IMR-90 (cell line): Measurements from ENCODE around the gene C3orf70. TPM values are rescaled to one million over a fixed set of nuclear protein-coding genes. Genes with fewer than 3 reads are reported as not detected.

Experiments
- ATAC-seq: fragments of 200-7000 bp; cut with Tn5 transposase; 2 replicates; pipeline ENCODE4 v1.9.1; 2020; ENCODE audit warnings: low read depth, mild to moderate bottlenecking, moderate library complexity
- BruUV-seq: library from RNA; stranded (reverse); fragments of 400-500 nt; replicated peaks from 2 replicates; lab custom pipeline; 2021; lab: Mats Ljungman, UMichigan
- CTCF ChIA-PET: fragments of 300-600 bp; formaldehyde crosslinking; extraction: SDS; loops from one replicate; lab custom pipeline; 2021; ENCODE audit warnings: antibody characterized with exemption; lab: Yijun Ruan, JAX
- POLR2A ChIA-PET: fragments of 300-600 bp; sonication (Branson Sonifier 250); formaldehyde crosslinking; loops from one replicate; lab custom pipeline; 2022; ENCODE audit warnings: antibody characterized with exemption; ENCODE audit not compliant: unreplicated experiment; lab: Charles Lee
- DNase-seq: peaks from one replicate; pipeline ENCODE4 v3.0.0; 2013
- H2AFZ ChIP-seq: replicated peaks from 2 replicates; pipeline ENCODE3; 2013; ENCODE audit warnings: low read length, mild to moderate bottlenecking; ENCODE audit not compliant: poor library complexity
- H2AK5ac ChIP-seq: 2 replicates; pipeline ENCODE4 v1.6.1; 2013; ENCODE audit warnings: low read depth, low read length, inconsistent platforms
- H2AK9ac ChIP-seq: replicated peaks from 2 replicates; pipeline ENCODE3; 2013; ENCODE audit warnings: mild to moderate bottlenecking, low read depth, low read length, moderate library complexity; ENCODE audit not compliant: poor library complexity
- H2BK120ac ChIP-seq: 2 replicates; pipeline ENCODE4 v1.6.1; 2013; ENCODE audit warnings: low read depth, low read length, inconsistent platforms
- H2BK15ac ChIP-seq: 3 replicates; pipeline ENCODE4 v1.6.1; 2013; ENCODE audit warnings: low read depth, low read length, inconsistent platforms
- H2BK20ac ChIP-seq: 2 replicates; pipeline ENCODE4 v1.6.1; 2013; ENCODE audit warnings: low read depth, mild to moderate bottlenecking, inconsistent platforms, low read length, moderate library complexity
- H2BK5ac ChIP-seq: 2 replicates; pipeline ENCODE4 v1.6.1; 2013; ENCODE audit warnings: mild to moderate bottlenecking, low read depth, low read length, inconsistent platforms; ENCODE audit not compliant: poor library complexity, severe bottlenecking
- H3K14ac ChIP-seq: replicated peaks from 2 replicates; pipeline ENCODE4 v1.6.1; 2013; ENCODE audit warnings: low read depth, low read length, inconsistent platforms
- H3K18ac ChIP-seq: 2 replicates; pipeline ENCODE4 v1.6.1; 2013; ENCODE audit warnings: low read depth, low read length, control low read depth
- H3K23ac ChIP-seq: 2 replicates; pipeline ENCODE4 v1.6.1; 2013; ENCODE audit warnings: low read depth, low read length, inconsistent platforms
- H3K27ac ChIP-seq: 2 replicates; pipeline ENCODE4 v1.5.1; 2013; ENCODE audit warnings: mild to moderate bottlenecking, control low read depth, low read length; ENCODE audit not compliant: insufficient read depth
- H3K27me3 ChIP-seq: 2 replicates; pipeline ENCODE4 v1.6.1; 2013; ENCODE audit warnings: low read length; ENCODE audit not compliant: control insufficient read depth, insufficient read depth
- H3K36me3 ChIP-seq: 2 replicates; pipeline ENCODE4 v1.6.1; 2013; ENCODE audit warnings: low read length, mixed read lengths; ENCODE audit not compliant: control insufficient read depth, insufficient read depth
- H3K4ac ChIP-seq: 2 replicates; pipeline ENCODE4 v1.6.1; 2013; ENCODE audit warnings: low read depth, low read length, inconsistent platforms
- H3K4me1 ChIP-seq: 2 replicates; pipeline ENCODE4 v1.6.1; 2013; ENCODE audit warnings: low read length, mixed read lengths; ENCODE audit not compliant: control insufficient read depth, insufficient read depth
- H3K4me2 ChIP-seq: 2 replicates; pipeline ENCODE4 v1.6.1; 2013; ENCODE audit warnings: low read depth, mild to moderate bottlenecking, control low read depth, low read length, moderate library complexity
- H3K4me3 ChIP-seq: 2 replicates; pipeline ENCODE4 v1.5.1; 2013; ENCODE audit warnings: low read depth, mild to moderate bottlenecking, control low read depth, low read length, moderate library complexity; ENCODE audit not compliant: insufficient read depth
- H3K56ac ChIP-seq: 2 replicates; pipeline ENCODE4 v1.6.1; 2013; ENCODE audit warnings: low read length, inconsistent platforms; ENCODE audit not compliant: insufficient read depth; ENCODE audit errors: extremely low read depth
- H3K79me1 ChIP-seq, 2 experiments: 2 replicates each; pipeline ENCODE4 v1.6.1; 2013; ENCODE audit warnings: low read length in 2 of 2, inconsistent platforms in 1 of 2, low read depth in 1 of 2
- H3K9ac ChIP-seq: 2 replicates; pipeline ENCODE4 v1.6.1; 2013; ENCODE audit warnings: low read depth, low read length, control low read depth
- H3K9me1 ChIP-seq: 2 replicates; pipeline ENCODE4 v1.6.1; 2013; ENCODE audit warnings: low read length, inconsistent platforms; ENCODE audit not compliant: insufficient read depth
- H3K9me3 ChIP-seq: 2 replicates; pipeline ENCODE4 v1.6.1; 2013; ENCODE audit warnings: low read length; ENCODE audit not compliant: control insufficient read depth, insufficient read depth
- H4K20me1 ChIP-seq: 2 replicates; pipeline ENCODE4 v1.6.1; 2013; ENCODE audit warnings: low read length, inconsistent platforms; ENCODE audit not compliant: insufficient read depth
- H4K5ac ChIP-seq: 2 replicates; pipeline ENCODE4 v1.6.1; 2013; ENCODE audit warnings: mild to moderate bottlenecking, low read depth, low read length, control low read depth
- H4K8ac ChIP-seq, 2 experiments: 2 replicates each; pipeline ENCODE4 v1.6.1; 2013; ENCODE audit warnings: low read depth in 2 of 2, low read length in 2 of 2, control low read depth in 1 of 2, inconsistent platforms in 1 of 2
- H4K91ac ChIP-seq: 2 replicates; pipeline ENCODE4 v1.6.1; 2013; ENCODE audit warnings: low read depth, low read length, inconsistent platforms; ENCODE audit not compliant: insufficient read depth
- BHLHE40 ChIP-seq: fragments of 150-350 bp; IDR thresholded peaks from 2 replicates; pipeline ENCODE4 v1.6.1; 2016; ENCODE audit warnings: mild to moderate bottlenecking, low read depth, low read length
- CHD1 ChIP-seq: IDR thresholded peaks from 2 replicates; pipeline ENCODE4 v1.6.1; 2012; ENCODE audit warnings: low read depth, low read length, improper control_type of control experiment
- FOS ChIP-seq: fragments of 150-350 bp; IDR thresholded peaks from 2 replicates; pipeline ENCODE4 v1.6.1; 2016; ENCODE audit warnings: low read depth, low read length
- MAFK ChIP-seq: IDR thresholded peaks from 2 replicates; pipeline ENCODE4 v1.6.1; 2012; ENCODE audit warnings: low read depth, low read length, improper control_type of control experiment
- MAZ ChIP-seq: IDR thresholded peaks from 2 replicates; pipeline ENCODE4 v1.6.1; 2012; ENCODE audit warnings: low read depth, mild to moderate bottlenecking, low read length, improper control_type of control experiment, moderate library complexity, borderline replicate concordance
- MXI1 ChIP-seq: IDR thresholded peaks from 2 replicates; pipeline ENCODE4 v1.6.1; 2012; ENCODE audit warnings: low read depth, mild to moderate bottlenecking, low read length, moderate library complexity, borderline replicate concordance
- NFE2L2 ChIP-seq: fragments of 150-350 bp; IDR thresholded peaks from 2 replicates; pipeline ENCODE4 v1.6.1; 2016; ENCODE audit warnings: low read depth, mild to moderate bottlenecking, low read length
- POLR2A ChIP-seq: IDR thresholded peaks from 2 replicates; pipeline ENCODE4 v1.6.1; 2012; ENCODE audit warnings: mild to moderate bottlenecking, low read depth, low read length
- RAD21 ChIP-seq: IDR thresholded peaks from 2 replicates; pipeline ENCODE4 v1.6.1; 2012; ENCODE audit warnings: low read length, improper control_type of control experiment
- RCOR1 ChIP-seq: IDR thresholded peaks from 2 replicates; pipeline ENCODE4 v1.6.1; 2012; ENCODE audit warnings: mild to moderate bottlenecking, low read length, improper control_type of control experiment; ENCODE audit not compliant: insufficient replicate concordance
- RFX5 ChIP-seq: IDR thresholded peaks from 2 replicates; pipeline ENCODE4 v1.8.0; 2012; ENCODE audit warnings: low read depth, mild to moderate bottlenecking, low read length, moderate library complexity
- WGBS, 2 experiments: methylation state at CpG; one replicate each; pipeline versions ENCODE4 v1.1.5 to v1.1.7; 2013; ENCODE audit warnings: missing lambda C conversion rate in 2 of 2; ENCODE audit not compliant: insufficient read length in 1 of 2; ENCODE audit errors: extremely low coverage in 2 of 2; 5-methylcytosine and 5-hydroxymethylcytosine counted together
- dilution Hi-C: fragments of 300-500 bp; cut with HindIII; formaldehyde crosslinking; loops from one replicate; pipeline ENCODE4 v1.14.3; 2018; ENCODE audit warnings: low sequenced_read_pairs; ENCODE audit not compliant: unreplicated experiment
- in situ Hi-C: fragments of 300-500 bp; cut with MboI; formaldehyde crosslinking; loops from 3 replicates; pipeline ENCODE4 v1.14.3; 2019; ENCODE audit warnings: low sequenced_read_pairs, inconsistent platforms, mixed read lengths
- intact Hi-C: fragments of 100-400 bp; cut with micrococcal nuclease; formaldehyde crosslinking; loops from 2 replicates; pipeline ENCODE4 v1.10.0; 2022
- polyA plus RNA-seq, 3 experiments: library from polyadenylated mRNA; depleted of rRNA; stranded (reverse); fragments of >200 nt; gene quantifications; 2 replicates each; pipeline ENCODE4 v1.2.3, GENCODE V29; 2012; ENCODE audit warnings: low replicate concordance in 1 of 3
- total RNA-seq: library from RNA; depleted of rRNA; stranded (reverse); fragments of >200 nt; gene quantifications from 2 replicates; pipeline ENCODE4 v1.2.3, GENCODE V29; 2012
- TF ChIP-seq, protein P1 (sequence below): fragments of 150-350 bp; IDR thresholded peaks from 2 replicates; pipeline ENCODE4 v1.6.1; 2017; ENCODE audit warnings: mild to moderate bottlenecking, antibody characterized with exemption, low read length, low read depth
- TF ChIP-seq, protein P2 (sequence below): conservative IDR thresholded peaks from 2 replicates; pipeline ENCODE4 v1.5.1; 2012; ENCODE audit warnings: mild to moderate bottlenecking, low read depth, low read length, improper control_type of control experiment
- TF ChIP-seq, protein P3 (sequence below): fragments of 150-350 bp; IDR thresholded peaks from 2 replicates; pipeline ENCODE4 v1.6.1; 2016; ENCODE audit warnings: low read depth, mild to moderate bottlenecking, low read length, moderate library complexity, borderline replicate concordance

Gene C3orf70
- total and polyA plus RNA-seq, 2 of the 4 experiments (the other 2 are of a cell fraction): 0.96 to 1.8 TPM

DNA sequence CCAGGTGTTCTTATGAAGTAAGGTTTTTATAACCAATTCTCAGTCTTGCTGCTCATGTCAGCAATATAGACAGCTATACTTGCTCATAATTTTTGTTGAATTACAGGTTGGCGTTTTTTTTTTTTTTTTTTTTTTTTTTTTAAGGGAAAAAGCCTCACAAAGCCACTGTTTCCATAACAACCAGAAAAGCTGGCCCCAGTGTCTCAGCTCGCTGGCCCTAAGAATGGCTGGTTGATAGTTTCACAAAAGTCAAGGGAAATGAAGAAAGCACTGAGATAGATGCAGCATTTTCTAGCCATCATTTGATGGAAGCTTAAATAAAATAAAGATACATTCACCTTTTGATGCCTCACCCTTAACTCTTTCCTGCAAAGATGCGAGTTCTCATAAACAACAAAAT is 121.9 kb downstream of the C3orf70 start:
- ChIA-PET CTCF (interaction anchor here (0.6 kb wide), 2 partner anchors 43 to 69 kb away, joined by 3 to 4 read pairs; no protein-coding TSS in a partner anchor), POLR2A (no interaction called here)
- TF ChIP-seq FOS (no peak), MXI1 (no peak), RFX5 (no peak), NFE2L2 (no peak), MAZ (no peak), RAD21 (no peak), RCOR1 (no peak), BHLHE40 (no peak), CHD1 (no peak), MAFK (no peak), POLR2A (no peak)
- TF ChIP-seq, protein P1, sequence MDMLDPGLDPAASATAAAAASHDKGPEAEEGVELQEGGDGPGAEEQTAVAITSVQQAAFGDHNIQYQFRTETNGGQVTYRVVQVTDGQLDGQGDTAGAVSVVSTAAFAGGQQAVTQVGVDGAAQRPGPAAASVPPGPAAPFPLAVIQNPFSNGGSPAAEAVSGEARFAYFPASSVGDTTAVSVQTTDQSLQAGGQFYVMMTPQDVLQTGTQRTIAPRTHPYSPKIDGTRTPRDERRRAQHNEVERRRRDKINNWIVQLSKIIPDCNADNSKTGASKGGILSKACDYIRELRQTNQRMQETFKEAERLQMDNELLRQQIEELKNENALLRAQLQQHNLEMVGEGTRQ: no peak
- TF ChIP-seq, protein P2, sequence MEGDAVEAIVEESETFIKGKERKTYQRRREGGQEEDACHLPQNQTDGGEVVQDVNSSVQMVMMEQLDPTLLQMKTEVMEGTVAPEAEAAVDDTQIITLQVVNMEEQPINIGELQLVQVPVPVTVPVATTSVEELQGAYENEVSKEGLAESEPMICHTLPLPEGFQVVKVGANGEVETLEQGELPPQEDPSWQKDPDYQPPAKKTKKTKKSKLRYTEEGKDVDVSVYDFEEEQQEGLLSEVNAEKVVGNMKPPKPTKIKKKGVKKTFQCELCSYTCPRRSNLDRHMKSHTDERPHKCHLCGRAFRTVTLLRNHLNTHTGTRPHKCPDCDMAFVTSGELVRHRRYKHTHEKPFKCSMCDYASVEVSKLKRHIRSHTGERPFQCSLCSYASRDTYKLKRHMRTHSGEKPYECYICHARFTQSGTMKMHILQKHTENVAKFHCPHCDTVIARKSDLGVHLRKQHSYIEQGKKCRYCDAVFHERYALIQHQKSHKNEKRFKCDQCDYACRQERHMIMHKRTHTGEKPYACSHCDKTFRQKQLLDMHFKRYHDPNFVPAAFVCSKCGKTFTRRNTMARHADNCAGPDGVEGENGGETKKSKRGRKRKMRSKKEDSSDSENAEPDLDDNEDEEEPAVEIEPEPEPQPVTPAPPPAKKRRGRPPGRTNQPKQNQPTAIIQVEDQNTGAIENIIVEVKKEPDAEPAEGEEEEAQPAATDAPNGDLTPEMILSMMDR: no peak
- TF ChIP-seq, protein P3, sequence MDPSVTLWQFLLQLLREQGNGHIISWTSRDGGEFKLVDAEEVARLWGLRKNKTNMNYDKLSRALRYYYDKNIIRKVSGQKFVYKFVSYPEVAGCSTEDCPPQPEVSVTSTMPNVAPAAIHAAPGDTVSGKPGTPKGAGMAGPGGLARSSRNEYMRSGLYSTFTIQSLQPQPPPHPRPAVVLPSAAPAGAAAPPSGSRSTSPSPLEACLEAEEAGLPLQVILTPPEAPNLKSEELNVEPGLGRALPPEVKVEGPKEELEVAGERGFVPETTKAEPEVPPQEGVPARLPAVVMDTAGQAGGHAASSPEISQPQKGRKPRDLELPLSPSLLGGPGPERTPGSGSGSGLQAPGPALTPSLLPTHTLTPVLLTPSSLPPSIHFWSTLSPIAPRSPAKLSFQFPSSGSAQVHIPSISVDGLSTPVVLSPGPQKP: no peak
- H3K27ac ChIP-seq: no peak overlapping the region
- H3K9ac ChIP-seq: no peak overlapping the region
- H3K4ac ChIP-seq: no peak overlapping the region
- no peak overlapping the region for H2BK20ac ChIP-seq
- BruUV-seq: no TSS peak
- H2BK120ac ChIP-seq: no peak overlapping the region
- in situ Hi-C loops: no loop called here
- dilution Hi-C loops: no loop called here
- H3K79me1 ChIP-seq: no peaks in the 10 kb centered on the region
- H3K4me3 ChIP-seq: no peak overlapping the region
- H3K56ac ChIP-seq: no peak overlapping the region
- no CpG with 5 or more reads among the region's 3 CpGs for WGBS, 2 experiments
- no peaks in the 10 kb centered on the region for H3K9me3 ChIP-seq
- ATAC-seq: no peak
- H2BK5ac ChIP-seq: no peak overlapping the region
- H3K27me3 ChIP-seq: no peaks in the 10 kb centered on the region
- no peak overlapping the region for H3K14ac ChIP-seq
- no peak overlapping the region for H2AFZ ChIP-seq
- no peak overlapping the region for H2AK9ac ChIP-seq
- no peak overlapping the region for H2AK5ac ChIP-seq
- no peak for DNase-seq
- no peak overlapping the region for H3K18ac ChIP-seq
- H3K4me2 ChIP-seq: no peak overlapping the region
- no peak overlapping the region for H4K91ac ChIP-seq
- H3K36me3 ChIP-seq: peaks cover 4% of the 10 kb centered on the region
- no peaks in the 10 kb centered on the region for H4K20me1 ChIP-seq
- H3K9me1 ChIP-seq: peaks cover 3% of the 10 kb centered on the region
- no peak overlapping the region for H3K23ac ChIP-seq
- no peak overlapping the region for H4K8ac ChIP-seq
- H2BK15ac ChIP-seq: no peak overlapping the region
- no peaks in the 10 kb centered on the region for H3K4me1 ChIP-seq
- no peak overlapping the region for H4K5ac ChIP-seq
- intact Hi-C loops: no loop called here
